GM19395 (cell line): Measurements from ENCODE around the gene MGAT4C.
"Not testable (repeated sequence)": the region's sequence is repeated elsewhere in the genome, so short reads cannot be mapped to it uniquely, and the experiment has no call there.

ENCODE experiments used
- ATAC-seq: cut with Tn5 transposase; IDR thresholded peaks from one replicate; pipeline ENCODE4 v1.9.1; 2021; ENCODE audit warnings: mild to moderate bottlenecking, moderate library complexity; ENCODE audit not compliant: unreplicated experiment

The MGAT4C gene

DNA sequence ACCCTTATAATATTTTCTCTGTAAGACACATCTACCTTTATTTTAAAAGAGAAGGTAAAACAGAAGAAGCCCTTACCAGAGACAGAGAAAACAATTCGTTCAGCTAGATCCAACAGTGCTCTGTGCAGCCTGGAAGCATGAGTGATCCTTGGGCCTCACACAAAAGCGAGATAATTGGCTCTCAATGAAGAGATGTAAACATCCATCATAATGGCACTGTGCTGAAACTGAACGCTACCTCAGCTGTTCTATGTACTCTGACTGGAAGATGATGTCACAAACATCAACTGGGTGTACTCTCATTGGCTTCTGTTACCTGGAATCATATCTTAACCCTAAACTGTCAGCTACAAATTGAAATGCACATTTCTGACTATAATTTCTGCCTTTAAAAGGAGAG lies at the start of gene MGAT4C:
TSS of gene MGAT4C (minus strand) at position 229 of the 400 bp plus-strand sequence.
- no peak for ATAC-seq

GRCh38 chr12:86296396-86296795 lies 40.2 kb upstream of the MGAT4C start:
- ATAC-seq, result not testable (repeated sequence)

- no peak for ATAC-seq
Measured at GRCh38 chr12:86293682-86294240, 37.6 kb upstream of the MGAT4C start.

GRCh38 chr12:86292480-86292879 lies 36.3 kb upstream of the MGAT4C start:
- no peak for ATAC-seq

DNA sequence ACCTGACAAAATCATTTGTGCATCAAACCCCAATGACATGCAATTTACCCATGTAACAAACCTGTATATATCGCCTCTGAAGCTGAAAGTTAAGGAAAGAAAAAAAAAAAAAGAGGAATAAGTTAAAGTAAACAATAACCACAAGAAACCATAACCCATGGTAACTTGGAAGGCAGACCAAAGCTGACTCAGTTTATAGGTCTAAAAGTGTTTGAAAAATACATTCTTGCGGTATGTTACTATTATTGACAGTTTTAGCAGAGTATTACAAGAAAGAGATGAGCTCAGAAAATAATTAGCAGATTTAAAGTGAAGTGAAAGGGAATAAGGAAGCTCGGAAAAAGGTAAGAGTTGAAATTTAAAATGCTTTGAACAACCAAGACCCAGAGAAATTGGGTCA lies 34.4 kb upstream of the MGAT4C start:
- no peak for ATAC-seq

DNA sequence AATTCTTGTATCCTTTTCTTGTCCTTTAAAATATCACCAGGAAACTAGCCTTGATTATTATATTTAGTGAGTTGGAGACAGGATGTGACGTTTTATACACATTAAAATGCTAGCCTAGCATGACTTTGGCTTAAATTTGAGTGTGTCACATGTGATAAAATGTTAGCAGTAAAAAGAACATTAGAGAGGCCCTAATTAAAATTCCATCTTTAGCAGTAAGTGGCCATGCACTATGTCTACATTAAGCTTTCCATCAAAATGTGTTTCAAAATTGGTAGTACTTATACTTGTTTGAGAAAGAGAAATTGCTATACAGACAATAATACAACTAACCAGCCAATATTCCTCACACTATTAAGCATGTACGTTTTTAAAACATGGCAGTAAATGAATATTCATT lies 29.9 kb upstream of the MGAT4C start:
- ATAC-seq, result no peak

GRCh38 chr12:86283620-86284019 lies 27.4 kb upstream of the MGAT4C start:
- no peak for ATAC-seq

- ATAC-seq, result no peak
Measured at GRCh38 chr12:86275356-86275755, 19.2 kb upstream of the MGAT4C start.

- ATAC-seq, result no peak
Measured at GRCh38 chr12:86265329-86265695, 9.1 kb upstream of the MGAT4C start.

DNA sequence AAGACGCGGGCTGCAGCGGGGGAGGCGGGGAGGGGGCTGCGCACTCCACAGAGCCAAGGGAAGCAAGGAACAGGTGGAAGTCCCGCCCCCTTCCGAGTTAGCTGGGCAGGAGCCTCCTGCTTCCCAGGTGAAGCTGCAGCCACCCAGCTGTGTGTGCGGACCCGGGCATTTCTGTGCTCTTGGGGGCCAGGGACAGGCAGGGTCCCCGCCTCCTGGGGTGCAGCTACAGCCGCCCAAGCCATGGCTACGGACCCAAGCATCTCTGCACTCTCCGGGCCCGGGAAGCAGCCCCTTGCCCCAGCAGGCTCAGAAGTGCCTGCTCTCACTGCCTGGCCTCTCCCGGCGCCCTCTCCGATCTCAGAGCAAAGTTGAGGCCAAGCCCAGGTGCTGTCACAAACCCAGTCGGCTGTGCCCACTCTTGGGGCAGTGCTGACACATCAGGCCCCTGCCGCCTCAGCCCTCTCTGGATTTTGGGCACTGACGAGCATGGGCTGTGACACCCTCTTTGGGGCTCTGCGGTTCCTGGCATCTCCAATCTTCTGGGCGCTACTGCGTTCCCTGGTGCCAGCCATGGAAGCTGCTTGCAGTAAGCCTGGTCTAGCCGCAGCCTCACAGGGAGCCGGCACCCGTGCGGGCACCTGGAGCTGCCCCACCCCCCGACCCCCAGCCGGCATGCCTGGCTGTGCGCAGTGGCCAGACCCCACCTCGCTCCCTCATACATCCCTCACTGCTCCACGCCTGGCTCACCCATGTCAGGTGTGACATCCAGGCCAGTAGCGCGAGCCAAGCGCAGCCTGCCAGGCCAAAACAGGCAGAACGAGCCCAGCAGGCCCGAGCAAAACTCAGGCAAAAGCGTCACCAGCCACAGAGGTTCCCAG lies 8.5 kb upstream of the MGAT4C start:
- ATAC-seq, result no peak

DNA sequence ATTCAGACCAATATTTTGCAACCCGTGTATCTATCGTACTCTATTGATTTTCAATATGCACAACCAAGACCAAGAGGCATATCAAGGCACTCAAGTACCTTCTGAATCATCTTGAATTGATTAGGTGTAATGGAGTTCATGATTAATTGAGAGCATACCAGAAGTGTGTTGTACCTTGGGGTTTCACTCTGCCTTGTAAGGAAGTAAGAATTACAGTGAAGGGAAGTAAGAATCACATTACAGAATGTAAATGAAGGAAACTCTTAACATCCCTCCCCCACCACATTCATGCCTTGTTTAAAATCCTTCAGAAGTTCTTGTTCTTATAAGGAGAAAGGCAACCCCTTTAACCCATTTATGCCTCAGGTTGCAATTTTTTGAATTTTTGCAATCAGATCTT lies 5.4 kb upstream of the MGAT4C start:
- ATAC-seq, result no peak

DNA sequence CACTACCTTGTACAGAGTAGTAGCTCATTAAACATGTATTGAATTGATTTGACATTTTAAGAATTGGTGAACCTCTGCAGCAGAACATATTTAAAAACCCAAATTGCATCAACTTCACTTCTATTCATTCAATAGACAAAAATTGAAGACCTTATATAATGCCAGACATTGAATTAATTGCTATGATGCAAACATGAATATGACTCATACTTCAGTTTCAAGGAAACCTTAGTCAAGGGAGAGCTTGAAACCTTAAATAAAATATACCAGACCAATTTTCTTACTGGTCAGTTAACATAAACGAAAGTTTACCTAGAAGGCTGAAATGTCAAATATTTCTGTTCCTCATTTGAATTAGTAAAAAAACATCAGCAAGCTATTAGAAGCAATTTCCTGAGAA lies 5.0 kb upstream of the MGAT4C start:
- no peak for ATAC-seq

GRCh38 chr12:86260183-86260582 lies 4.0 kb upstream of the MGAT4C start:
- no peak for ATAC-seq

DNA sequence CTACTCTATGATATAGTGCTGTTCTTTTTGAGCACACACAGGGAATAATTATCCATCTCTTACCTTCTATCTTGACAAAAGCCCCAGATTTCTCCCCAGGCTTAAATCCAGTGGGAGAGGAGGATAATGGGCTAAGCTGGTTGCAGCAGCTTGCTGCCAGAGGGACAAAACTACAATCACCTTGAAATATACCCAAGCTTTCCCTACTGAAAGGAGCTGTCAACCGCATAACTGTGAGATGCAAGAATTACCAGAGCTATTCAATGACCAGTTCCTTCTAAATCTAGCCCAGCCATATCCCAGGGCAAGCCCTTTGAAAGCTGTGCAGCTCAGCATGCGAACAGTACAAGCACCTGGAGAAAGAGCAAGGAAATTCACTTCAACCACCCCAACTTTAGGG lies 943 bp upstream of the MGAT4C start:
- ATAC-seq, result no peak

GRCh38 chr12:86254399-86255107 lies 1.6 kb downstream of the MGAT4C start:
- no peak for ATAC-seq

DNA sequence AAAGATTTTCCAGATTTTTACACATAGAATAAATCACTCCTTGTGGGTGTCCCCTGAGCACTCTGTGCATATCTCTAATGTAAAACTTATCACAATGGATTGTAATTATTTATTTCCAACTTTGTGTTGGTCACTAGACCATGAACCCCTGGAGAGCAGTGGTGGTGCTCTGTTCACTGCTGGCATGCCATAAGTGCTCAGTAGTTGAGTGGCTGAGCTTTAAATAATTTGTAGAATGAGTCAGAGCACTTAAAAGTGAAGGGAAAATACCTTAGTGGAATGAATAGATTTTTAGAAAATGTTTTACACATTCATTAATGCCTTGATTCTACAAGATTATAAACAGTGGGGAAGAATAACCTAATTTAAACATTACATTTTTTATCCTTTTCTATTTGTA lies 6.3 kb downstream of the MGAT4C start:
- no peak for ATAC-seq

DNA sequence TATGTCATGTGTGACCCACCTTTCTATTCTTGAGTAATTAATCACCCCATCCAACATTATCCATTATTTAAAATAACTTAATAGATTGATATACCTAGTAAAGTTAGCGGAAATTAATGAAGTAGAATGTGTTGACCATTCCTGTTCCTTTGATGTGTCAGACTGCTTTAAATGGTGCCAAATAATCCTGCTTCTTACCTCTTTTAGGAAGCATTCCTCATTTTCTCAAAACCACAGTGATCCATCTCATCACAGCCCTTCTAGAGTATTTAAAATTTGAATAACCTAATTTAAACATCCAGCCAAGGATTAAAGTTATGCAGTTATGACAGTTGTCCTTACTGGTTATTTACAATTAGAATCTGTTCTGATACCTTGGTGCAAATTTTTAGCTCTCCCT lies 6.9 kb downstream of the MGAT4C start:
- ATAC-seq, result no peak

GRCh38 chr12:86247871-86248270 lies 8.3 kb downstream of the MGAT4C start:
- no peak for ATAC-seq

- no peak for ATAC-seq
Measured at GRCh38 chr12:86241600-86241999, 14.6 kb downstream of the MGAT4C start.

GRCh38 chr12:86234316-86234855 lies 21.8 kb downstream of the MGAT4C start:
- no peak for ATAC-seq

DNA sequence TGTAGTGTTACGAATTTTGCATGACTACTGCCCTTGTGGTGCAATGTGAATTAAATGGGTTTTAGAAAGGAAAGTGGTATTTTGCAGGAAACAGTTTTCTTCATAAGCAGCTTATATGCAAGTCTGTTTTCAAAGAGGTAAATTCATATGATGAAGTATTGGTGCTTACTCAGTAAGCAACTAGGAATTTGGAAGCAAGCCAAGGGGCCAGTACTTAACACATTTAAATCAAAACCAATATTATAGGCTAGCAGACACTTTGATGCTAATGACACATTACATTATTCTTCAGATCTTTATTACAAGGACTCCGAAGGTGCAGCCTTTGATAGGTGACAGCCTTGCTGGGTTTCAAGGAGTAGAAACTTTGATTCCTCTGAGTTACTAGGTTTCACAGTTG lies 23.1 kb downstream of the MGAT4C start:
- no peak for ATAC-seq
